Stimulated activated CD4-positive, alpha-beta T cell treated with anti-CD3 and anti-CD28 coated beads, Interleukin-1b, Interleukin-23, amount 100 ng/mL, for 1 hour (primary cell): Measurements from ENCODE around the gene RBCK1.
"Not testable (repeated sequence)": the region's sequence is repeated elsewhere in the genome, so short reads cannot be mapped to it uniquely, and the experiment has no call there.

Experiments used
- DNase-seq, 2 donors: peaks; one replicate each; pipeline ENCODE4 v3.0.0-alpha.2; 2020; ENCODE audit warnings: low read depth in 2 of 2

The RBCK1 gene

GRCh38 chr20:437787-438486, 29.8 kb downstream of the RBCK1 start:
- no peak for DNase-seq

GRCh38 chr20:438571-439469, 30.7 kb downstream of the RBCK1 start:
- peak in 1 of 2 donors; percentile 7 for DNase-seq

- no peak for DNase-seq
These were observed 32.0 kb downstream of the RBCK1 start for GRCh38 chr20:440148-440547.

GRCh38 chr20:440636-441035, 32.5 kb downstream of the RBCK1 start:
- no peak for DNase-seq

GRCh38 chr20:443223-443775, 35.2 kb downstream of the RBCK1 start:
- no peak for DNase-seq

- no peak for DNase-seq
These were observed 36.0 kb downstream of the RBCK1 start for GRCh38 chr20:444117-444516.

- no peak for DNase-seq
These were observed 36.8 kb downstream of the RBCK1 start for GRCh38 chr20:444862-445426.

GRCh38 chr20:445514-446336, 37.6 kb downstream of the RBCK1 start:
- no peak for DNase-seq

- not testable (repeated sequence) for DNase-seq
These were observed 43.9 kb downstream of the RBCK1 start for GRCh38 chr20:452021-452420.

- DNase-seq = no peak
These were observed 46.9 kb downstream of the RBCK1 start for GRCh38 chr20:454951-455350.

- no peak for DNase-seq
These were observed 50.7 kb downstream of the RBCK1 start for GRCh38 chr20:458776-459175.

GRCh38 chr20:460180-460579, 52.1 kb downstream of the RBCK1 start:
- no peak for DNase-seq

GRCh38 chr20:460707-461106, 52.6 kb downstream of the RBCK1 start:
- no peak for DNase-seq

- DNase-seq = no peak
These were observed 53.4 kb downstream of the RBCK1 start for GRCh38 chr20:461254-462198.

- DNase-seq = peak; percentile 67 to 68
These were observed 54.3 kb downstream of the RBCK1 start, which contains the start of gene TBC1D20 for GRCh38 chr20:462199-462991. TSS of gene TBC1D20 (minus strand) at chr20:462533. CDS start at chr20:462405, 128 bp downstream.

GRCh38 chr20:467755-468154, 59.7 kb downstream of the RBCK1 start:
- DNase-seq = no peak

GRCh38 chr20:469746-470490, 61.8 kb downstream of the RBCK1 start:
- no peak for DNase-seq

GRCh38 chr20:472137-472846, 64.2 kb downstream of the RBCK1 start:
- no peak for DNase-seq
